CD14-positive monocyte (primary cell): ENCODE results near the gene CSRNP3. TPM values are rescaled to one million over a fixed set of nuclear protein-coding genes. Genes with fewer than 3 reads are reported as not detected.

Source experiments
- DNase-seq, 3 donors: peaks; one replicate each; pipeline ENCODE4 v3.0.0-alpha.2; 2011 to 2022
- H2AFZ ChIP-seq: 2 replicates; pipeline ENCODE4 v1.6.0; 2012; ENCODE audit warnings: mild to moderate bottlenecking, low read depth, low read length, inconsistent platforms; ENCODE audit not compliant: insufficient read depth, poor library complexity, severe bottlenecking
- H3K27ac ChIP-seq, 2 donors: 1 replicate in 1 of 2; 2 replicates in 1 of 2; pipeline ENCODE4 v1.5.1; 2012 to 2013; ENCODE audit warnings: low read length in 2 of 2, control low read depth in 1 of 2, inconsistent platforms in 1 of 2, low read depth in 1 of 2, mild to moderate bottlenecking in 1 of 2
- H3K27me3 ChIP-seq, 2 donors: one replicate each; pipeline versions ENCODE4 v1.6.0 to v1.6.1; 2011 to 2013; ENCODE audit warnings: low read length in 2 of 2; ENCODE audit not compliant: control insufficient read depth in 2 of 2, insufficient read depth in 2 of 2
- H3K36me3 ChIP-seq, 2 donors: replicated peaks in 1 of 2; 1 replicate in 1 of 2; 2 replicates in 1 of 2; pipeline versions ENCODE4 v1.5.1 to v1.6.1; 2012 to 2013; ENCODE audit warnings: low read length in 2 of 2, control low read depth in 1 of 2, inconsistent platforms in 1 of 2, mild to moderate bottlenecking in 1 of 2; ENCODE audit not compliant: insufficient read depth in 2 of 2, control insufficient read depth in 1 of 2
- H3K4me1 ChIP-seq, 2 donors: 1 replicate in 1 of 2; 2 replicates in 1 of 2; pipeline versions ENCODE4 v1.5.1 to v1.6.1; 2012 to 2013; ENCODE audit warnings: low read length in 2 of 2, control low read depth in 1 of 2, inconsistent platforms in 1 of 2, mild to moderate bottlenecking in 1 of 2, moderate library complexity in 1 of 2; ENCODE audit not compliant: insufficient read depth in 2 of 2, control insufficient read depth in 1 of 2
- H3K4me2 ChIP-seq: replicated peaks from 2 replicates; pipeline ENCODE3; 2012; ENCODE audit warnings: low read length, moderate library complexity, mild to moderate bottlenecking; ENCODE audit not compliant: poor library complexity, severe bottlenecking; ENCODE audit errors: extremely low read depth
- H3K4me3 ChIP-seq, 3 experiments: fragments of 200-600 bp in 1 of 3; sonication (generic) in 1 of 3; replicated peaks in 1 of 3; 1 replicate in 2 of 3; 2 replicates in 1 of 3; pipeline ENCODE4 v1.5.1; 2011 to 2013; ENCODE audit warnings: low read length in 3 of 3, mild to moderate bottlenecking in 3 of 3, control low read depth in 2 of 3, low read depth in 2 of 3, inconsistent platforms in 1 of 3, moderate library complexity in 1 of 3
- H3K79me2 ChIP-seq: 2 replicates; pipeline ENCODE4 v1.6.0; 2012; ENCODE audit warnings: mild to moderate bottlenecking, control low read depth, inconsistent platforms, low read length, moderate library complexity; ENCODE audit not compliant: insufficient read depth
- H3K9ac ChIP-seq: 2 replicates; pipeline ENCODE4 v1.6.0; 2017; ENCODE audit warnings: low read length, mild to moderate bottlenecking; ENCODE audit not compliant: insufficient read depth, poor library complexity, severe bottlenecking
- H3K9me3 ChIP-seq, 2 donors: replicated peaks in 1 of 2; 1 replicate in 1 of 2; 2 replicates in 1 of 2; pipeline versions ENCODE4 v1.5.1 to v1.6.1; 2012 to 2013; ENCODE audit warnings: low read length in 2 of 2, control low read depth in 1 of 2; ENCODE audit not compliant: control insufficient read depth in 1 of 2, insufficient read depth in 1 of 2
- H4K20me1 ChIP-seq: 2 replicates; pipeline ENCODE4 v1.6.0; 2012; ENCODE audit warnings: mild to moderate bottlenecking, low read length, control low read depth, moderate library complexity; ENCODE audit not compliant: insufficient read depth
- H3K27ac Mint-ChIP-seq, 7 donors: one replicate each; pipeline ENCODE4 v1.8.0; 2020; ENCODE audit warnings: mild to moderate bottlenecking in 7 of 7, mixed read lengths in 7 of 7, moderate library complexity in 6 of 7, inconsistent platforms in 2 of 7
- H3K27me3 Mint-ChIP-seq, 3 donors: one replicate each; pipeline ENCODE4 v1.8.0; 2021 to 2022; ENCODE audit warnings: low read depth in 3 of 3, mild to moderate bottlenecking in 3 of 3, mixed read lengths in 3 of 3, moderate library complexity in 3 of 3, inconsistent platforms in 1 of 3
- H3K36me3 Mint-ChIP-seq, 2 donors: one replicate each; pipeline ENCODE4 v1.8.0; 2020; ENCODE audit warnings: mixed read lengths in 2 of 2, inconsistent platforms in 1 of 2, mild to moderate bottlenecking in 1 of 2
- H3K4me1 Mint-ChIP-seq: one replicate; pipeline ENCODE4 v1.8.0; 2020; ENCODE audit warnings: mild to moderate bottlenecking, mixed read lengths
- H3K4me3 Mint-ChIP-seq, 2 donors: one replicate each; pipeline ENCODE4 v1.8.0; 2020; ENCODE audit warnings: mild to moderate bottlenecking in 2 of 2, mixed read lengths in 2 of 2, moderate library complexity in 1 of 2
- H3K9me3 Mint-ChIP-seq, 7 donors: one replicate each; pipeline ENCODE4 v1.8.0; 2020 to 2022; ENCODE audit warnings: mixed read lengths in 7 of 7, mild to moderate bottlenecking in 6 of 7, moderate library complexity in 6 of 7, inconsistent platforms in 2 of 7
- CTCF ChIP-seq: fragments of 200-600 bp; IDR thresholded peaks from one replicate; pipeline ENCODE4 v1.8.0; 2022; ENCODE audit warnings: antibody characterized with exemption, mild to moderate bottlenecking
- WGBS: methylation state at CpG from one replicate; pipeline ENCODE4 v1.1.5; 2013; ENCODE audit warnings: missing lambda C conversion rate; ENCODE audit not compliant: insufficient coverage; 5-methylcytosine and 5-hydroxymethylcytosine counted together
- intact Hi-C, 2 donors: fragments of 100-400 bp; cut with micrococcal nuclease; formaldehyde crosslinking; loops; one replicate each; pipeline versions ENCODE4 v1.15.0 to v1.15.1; 2023
- polyA plus RNA-seq, 3 donors: library from polyadenylated mRNA; depleted of rRNA in 1 of 3; unstranded in 2 of 3; stranded (reverse) in 1 of 3; fragments of 300-500 nt in 2 of 3; fragments of >200 nt in 1 of 3; fragmentation: Illumina TruSeq in 2 of 3; gene quantifications; 1 replicate in 2 of 3; 2 replicates in 1 of 3; pipeline ENCODE4 v1.2.3, GENCODE V29; 2012 to 2021

CSRNP3 gene
- polyA plus RNA-seq, 3 donors: not detected

DNA sequence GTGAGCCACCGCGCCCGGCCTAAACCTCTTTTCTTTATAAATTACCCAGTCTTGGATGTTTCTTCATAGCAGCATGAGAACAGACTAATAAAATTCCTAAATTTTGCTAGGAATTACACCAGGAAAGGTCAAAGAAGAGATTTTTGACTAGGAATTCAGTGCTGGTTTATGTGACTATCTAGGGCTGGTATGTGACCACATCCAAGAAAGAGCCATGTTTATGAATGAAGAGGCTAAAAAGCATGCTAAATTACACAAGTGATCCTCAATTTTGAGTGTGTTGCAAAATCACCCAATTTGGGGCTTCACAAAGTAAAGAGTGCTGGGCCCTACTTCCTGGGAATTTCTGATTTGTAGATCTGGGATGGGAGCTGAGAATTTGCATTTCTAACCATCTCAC lies 123.6 kb downstream of the CSRNP3 start:
- no peak for TF ChIP-seq CTCF
- DNase-seq: no peak
- H3K36me3 ChIP-seq: no peaks in the 10 kb centered on the region
- H3K27me3 ChIP-seq: no peaks in the 10 kb centered on the region
- intact Hi-C loops: no loop called here
- peaks cover 0 to 10% (median 5%) of the 10 kb centered on the region in 7 donors for H3K9me3 Mint-ChIP-seq
- H3K4me1 ChIP-seq: no peaks in the 10 kb centered on the region
- no peak overlapping the region for H3K4me3 Mint-ChIP-seq
- WGBS: no CpG with 5 or more reads among the region's 3 CpGs
- H3K4me3 ChIP-seq: no peak overlapping the region
- H3K9me3 ChIP-seq: peaks cover 0 to 7% of the 10 kb centered on the region in 2 donors
- H3K9ac ChIP-seq: no peak overlapping the region
- no peaks in the 10 kb centered on the region for H3K36me3 Mint-ChIP-seq
- H2AFZ ChIP-seq: no peak overlapping the region
- H3K79me2 ChIP-seq: no peaks in the 10 kb centered on the region
- no peak overlapping the region for H3K4me2 ChIP-seq
- no peaks in the 10 kb centered on the region for H4K20me1 ChIP-seq
- H3K27ac Mint-ChIP-seq: no peak overlapping the region
- H3K4me1 Mint-ChIP-seq: peaks cover 3% of the 10 kb centered on the region
- H3K27me3 Mint-ChIP-seq: no peaks in the 10 kb centered on the region
- H3K27ac ChIP-seq: no peak overlapping the region

DNA sequence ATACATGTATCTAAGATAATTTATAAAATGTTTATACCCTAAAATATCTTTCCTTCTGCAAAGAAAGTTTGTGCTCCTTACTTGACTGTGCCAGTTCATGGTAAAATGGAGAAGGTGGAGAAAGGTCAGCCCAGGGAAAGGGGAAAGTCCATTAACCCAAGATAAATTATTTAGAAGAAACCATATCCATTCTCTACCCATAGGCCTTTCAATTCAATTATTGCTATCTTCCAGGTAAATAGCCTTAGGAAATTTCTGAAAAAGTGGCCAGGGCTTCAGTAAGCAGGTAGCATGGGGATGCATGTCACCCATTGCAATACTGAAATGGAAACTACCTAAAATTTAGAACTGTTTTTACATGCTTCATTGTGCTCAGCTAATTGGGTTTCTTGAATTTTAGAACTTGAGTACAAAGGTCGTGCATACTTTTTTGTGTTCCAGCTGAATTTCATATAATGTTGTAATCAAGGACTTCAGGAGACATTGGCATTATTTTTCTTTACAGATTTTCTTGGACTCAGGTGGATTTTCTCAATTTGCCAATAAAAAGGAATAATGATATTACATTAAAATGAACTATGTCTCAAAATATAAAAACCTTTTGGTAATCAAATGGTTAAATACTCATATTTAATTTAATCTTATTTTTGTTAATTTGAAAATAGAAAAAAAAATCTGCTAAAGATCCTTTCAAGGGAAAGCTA lies 124.9 kb downstream of the CSRNP3 start:
- no peak for DNase-seq
- H3K79me2 ChIP-seq: no peaks in the 10 kb centered on the region
- WGBS: no CpG with 5 or more reads among the region's 1 CpG
- H3K27me3 ChIP-seq: no peaks in the 10 kb centered on the region
- H3K4me2 ChIP-seq: no peak overlapping the region
- no peak overlapping the region for H3K27ac Mint-ChIP-seq
- intact Hi-C loops: no loop called here
- H3K27me3 Mint-ChIP-seq: peaks cover 0 to 1% (median 0%) of the 10 kb centered on the region in 3 donors
- no peak overlapping the region for H3K4me3 ChIP-seq
- H2AFZ ChIP-seq: no peak overlapping the region
- no peaks in the 10 kb centered on the region for H3K4me1 ChIP-seq
- H3K9me3 Mint-ChIP-seq: peaks cover 0 to 8% (median 5%) of the 10 kb centered on the region in 7 donors
- no peak overlapping the region for H3K4me3 Mint-ChIP-seq
- H3K36me3 Mint-ChIP-seq: no peaks in the 10 kb centered on the region
- H3K9ac ChIP-seq: no peak overlapping the region
- no peak overlapping the region for H3K27ac ChIP-seq
- H3K36me3 ChIP-seq: no peaks in the 10 kb centered on the region
- no peak for TF ChIP-seq CTCF
- H3K4me1 Mint-ChIP-seq: peaks cover 3% of the 10 kb centered on the region
- H4K20me1 ChIP-seq: no peaks in the 10 kb centered on the region
- peaks cover 0 to 7% of the 10 kb centered on the region in 2 donors for H3K9me3 ChIP-seq
